ENCODE data around the gene UNC5CL.

The UNC5CL gene

DNA sequence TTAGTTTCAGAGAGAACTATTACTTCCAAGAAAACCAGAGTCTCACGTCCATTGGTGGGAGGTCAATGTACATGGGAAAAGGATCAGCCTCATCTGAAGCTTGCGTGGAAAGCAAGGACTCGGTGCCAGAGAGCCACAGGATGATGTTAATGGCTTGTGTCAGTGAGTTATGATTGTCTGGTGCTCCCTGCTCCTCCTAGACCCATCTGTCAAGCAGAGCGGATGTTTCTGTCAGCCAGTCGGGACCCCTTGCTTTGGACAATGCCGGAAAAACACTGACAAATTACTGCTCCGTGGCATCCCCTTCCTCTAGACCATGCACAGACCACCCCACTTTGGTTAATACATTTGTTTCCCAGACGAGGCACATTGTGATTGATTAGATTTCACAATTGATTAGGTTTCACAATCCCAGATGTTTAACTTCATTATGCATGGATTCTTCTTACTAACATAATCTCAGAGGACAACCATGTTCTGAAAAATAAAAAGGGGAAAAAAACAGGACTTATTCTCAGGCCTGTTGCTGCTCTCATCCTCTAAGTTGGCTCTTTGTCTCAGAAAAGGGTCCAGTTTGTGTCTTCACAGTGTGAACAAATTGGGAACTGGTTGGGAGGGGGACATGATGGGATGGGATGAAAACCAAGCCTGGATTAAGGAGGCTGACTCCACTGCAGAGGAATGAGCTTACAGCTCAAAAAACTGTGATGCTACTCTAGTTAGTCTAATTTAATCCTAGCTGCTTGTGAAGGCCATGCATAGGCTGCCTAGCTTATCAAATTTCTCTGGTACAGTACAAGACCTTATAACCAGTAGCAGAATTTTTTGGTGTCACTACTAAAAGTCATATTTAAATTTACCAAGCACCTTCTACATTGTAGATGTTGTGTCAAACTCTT is 51.9 kb downstream of the UNC5CL start:
- TF ChIP-seq, protein P1, sequence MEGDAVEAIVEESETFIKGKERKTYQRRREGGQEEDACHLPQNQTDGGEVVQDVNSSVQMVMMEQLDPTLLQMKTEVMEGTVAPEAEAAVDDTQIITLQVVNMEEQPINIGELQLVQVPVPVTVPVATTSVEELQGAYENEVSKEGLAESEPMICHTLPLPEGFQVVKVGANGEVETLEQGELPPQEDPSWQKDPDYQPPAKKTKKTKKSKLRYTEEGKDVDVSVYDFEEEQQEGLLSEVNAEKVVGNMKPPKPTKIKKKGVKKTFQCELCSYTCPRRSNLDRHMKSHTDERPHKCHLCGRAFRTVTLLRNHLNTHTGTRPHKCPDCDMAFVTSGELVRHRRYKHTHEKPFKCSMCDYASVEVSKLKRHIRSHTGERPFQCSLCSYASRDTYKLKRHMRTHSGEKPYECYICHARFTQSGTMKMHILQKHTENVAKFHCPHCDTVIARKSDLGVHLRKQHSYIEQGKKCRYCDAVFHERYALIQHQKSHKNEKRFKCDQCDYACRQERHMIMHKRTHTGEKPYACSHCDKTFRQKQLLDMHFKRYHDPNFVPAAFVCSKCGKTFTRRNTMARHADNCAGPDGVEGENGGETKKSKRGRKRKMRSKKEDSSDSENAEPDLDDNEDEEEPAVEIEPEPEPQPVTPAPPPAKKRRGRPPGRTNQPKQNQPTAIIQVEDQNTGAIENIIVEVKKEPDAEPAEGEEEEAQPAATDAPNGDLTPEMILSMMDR (IDR thresholded peaks at IDR 0.05; ENCODE audit: borderline replicate concordance, insufficient read depth, low read depth, low read length) = no peak
- no peak overlapping the region for H3K4me3 ChIP-seq (ENCODE audit: low read depth, low read length)

DNA sequence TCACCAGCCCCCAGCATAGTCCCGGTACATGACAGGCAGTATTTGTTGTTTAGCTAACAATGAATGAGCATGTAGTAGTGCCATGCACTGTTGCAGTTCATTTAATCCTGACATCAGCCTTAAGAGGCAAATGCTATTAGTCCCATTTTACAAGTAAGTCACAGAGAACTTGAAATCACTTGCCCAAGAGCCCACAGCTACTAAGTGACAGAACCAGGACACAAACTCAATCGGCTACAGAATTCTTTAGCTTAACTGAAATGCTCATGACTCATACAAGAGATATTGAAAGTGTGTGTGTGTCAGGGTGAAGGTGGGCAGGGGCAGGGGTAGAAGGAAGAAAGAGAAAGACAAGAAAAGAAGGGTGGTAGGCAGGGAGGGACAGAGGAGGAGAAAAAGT is 52.7 kb downstream of the UNC5CL start:
- TF ChIP-seq, protein P1 (IDR thresholded peaks at IDR 0.05; ENCODE audit: borderline replicate concordance, insufficient read depth, low read depth, low read length) = no peak
- no peak overlapping the region for H3K4me3 ChIP-seq (ENCODE audit: low read depth, low read length)

DNA sequence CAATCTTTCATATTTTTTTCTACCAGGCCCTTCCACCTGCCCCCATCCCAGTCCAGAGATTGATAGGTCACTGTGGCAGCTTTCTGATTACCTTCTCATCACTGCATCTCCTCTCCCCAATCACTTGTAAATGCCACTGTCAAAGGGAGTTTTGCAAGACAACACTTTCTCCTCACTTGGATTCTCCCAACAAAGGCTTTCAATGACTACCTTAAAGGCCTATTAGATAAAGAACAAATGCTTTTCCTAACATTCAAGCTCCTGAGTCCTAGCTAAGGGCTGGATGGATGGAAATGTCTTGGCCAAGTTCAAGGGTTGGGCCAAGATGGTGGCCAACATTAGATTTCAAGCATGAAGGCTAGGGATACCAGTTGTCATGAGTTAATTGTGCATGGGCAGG is 55.3 kb downstream of the UNC5CL start:
- no peak overlapping the region for H3K4me3 ChIP-seq (ENCODE audit: low read depth, low read length)
- TF ChIP-seq, protein P1 (IDR thresholded peaks at IDR 0.05; ENCODE audit: borderline replicate concordance, insufficient read depth, low read depth, low read length) = no peak

DNA sequence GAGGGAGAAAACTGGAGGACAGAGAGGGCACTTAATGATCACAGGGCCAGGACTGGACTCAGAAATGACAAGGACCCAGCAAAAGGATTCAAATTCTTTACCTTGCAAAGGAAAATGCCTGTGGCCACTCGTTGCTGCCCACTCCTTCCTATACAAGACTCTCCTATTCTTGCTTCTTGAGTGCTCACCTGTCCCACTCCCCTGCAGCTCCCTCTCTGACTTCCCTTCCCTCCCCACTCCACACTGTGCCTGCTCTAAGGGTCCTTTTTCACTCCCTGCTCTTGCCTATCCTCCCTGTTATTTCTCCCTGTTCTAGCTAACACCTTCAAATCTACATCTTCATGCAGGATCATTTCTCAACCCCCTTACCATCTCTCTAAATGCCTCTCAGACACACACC is 56.1 kb downstream of the UNC5CL start:
- H3K4me3 ChIP-seq (ENCODE audit: low read depth, low read length) = no peak overlapping the region

DNA sequence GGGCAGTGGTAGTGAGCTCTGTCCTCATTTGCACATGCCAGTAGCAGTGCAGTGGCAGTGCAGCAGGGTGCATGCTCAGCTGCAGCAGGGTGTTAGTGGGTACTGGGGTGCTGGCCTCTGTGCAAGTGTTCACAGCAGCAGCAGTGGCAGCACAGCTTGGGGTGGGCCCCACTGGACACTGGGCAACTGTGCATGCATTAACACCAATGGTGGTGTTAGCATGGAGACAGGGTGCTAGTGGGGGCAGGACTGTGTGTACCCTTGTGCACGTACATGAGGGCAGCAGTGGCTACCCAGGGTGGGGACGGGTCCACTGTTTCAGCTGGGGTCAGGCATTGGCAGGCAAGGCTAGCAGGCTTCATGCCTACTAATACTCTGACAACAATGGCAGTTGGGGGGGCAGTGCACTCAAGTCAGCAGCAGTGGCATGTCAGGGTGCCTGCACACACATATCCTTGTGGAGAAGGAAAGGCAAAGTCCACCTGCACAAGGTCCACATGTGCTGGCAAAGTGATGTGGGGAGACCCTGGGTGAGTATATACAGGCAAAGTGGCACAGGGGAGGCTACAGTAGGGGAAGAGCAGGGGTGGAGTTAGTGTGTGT is 60.2 kb downstream of the UNC5CL start:
- no peak overlapping the region for H3K4me3 ChIP-seq (ENCODE audit: low read depth, low read length)
- TF ChIP-seq, protein P1 (IDR thresholded peaks at IDR 0.05; ENCODE audit: borderline replicate concordance, insufficient read depth, low read depth, low read length) = no peak

More for the DNA sequence above, 56.1 kb downstream of the UNC5CL start:
- TF ChIP-seq, protein P1 (IDR thresholded peaks at IDR 0.05; ENCODE audit: borderline replicate concordance, insufficient read depth, low read depth, low read length) = no peak

DNA sequence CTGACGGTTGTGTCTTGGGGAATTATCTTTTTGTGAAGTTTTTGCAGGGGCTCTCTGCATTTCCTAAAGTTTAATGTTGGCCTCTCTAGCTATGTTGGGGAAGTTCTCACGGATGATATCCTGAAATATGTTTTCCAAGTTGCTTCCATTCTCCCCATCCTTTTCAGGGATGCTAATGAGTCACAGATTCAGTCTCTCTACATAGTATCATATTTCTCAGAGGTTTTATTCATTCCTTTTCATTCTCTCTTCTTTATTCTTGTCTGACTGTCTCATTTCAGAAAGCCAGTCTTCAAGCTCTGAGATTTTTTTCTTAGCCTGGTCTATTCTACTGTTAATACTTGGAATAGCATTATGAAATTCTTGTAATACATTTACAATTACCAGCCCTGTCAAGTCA is 61.3 kb downstream of the UNC5CL start:
- TF ChIP-seq, protein P1 (IDR thresholded peaks at IDR 0.05; ENCODE audit: borderline replicate concordance, insufficient read depth, low read depth, low read length) = no peak
- H3K4me3 ChIP-seq (ENCODE audit: low read depth, low read length) = no peak overlapping the region

DNA sequence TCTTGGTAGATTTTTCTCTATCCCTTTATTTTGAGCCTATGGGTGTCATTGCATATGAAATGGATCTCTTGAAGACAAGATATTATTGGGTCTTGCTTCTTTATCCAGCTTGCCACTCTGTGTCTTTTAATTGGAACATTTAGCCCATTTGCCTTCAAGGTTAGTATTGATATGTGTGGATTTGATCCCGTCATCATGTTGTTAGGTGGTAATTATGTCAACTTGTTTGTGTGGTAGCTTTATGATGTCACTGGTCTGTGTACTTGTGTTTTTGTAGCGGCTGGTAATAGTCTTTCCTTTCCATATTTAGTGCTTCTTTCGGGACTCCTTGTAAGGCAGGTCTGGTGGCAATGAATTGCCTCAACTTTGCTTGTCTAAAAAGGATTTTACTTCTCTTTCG is 61.9 kb downstream of the UNC5CL start:
- no peak overlapping the region for H3K4me3 ChIP-seq (ENCODE audit: low read depth, low read length)
- TF ChIP-seq, protein P1 (IDR thresholded peaks at IDR 0.05; ENCODE audit: borderline replicate concordance, insufficient read depth, low read depth, low read length) = no peak

Data from GM12875 (cell line).